Hepatocyte (in vitro differentiated cells): ENCODE measurements around the gene SCG3.

Experiments used
- CTCF ChIP-seq: fragments of 200-600 bp; sonication (generic); IDR thresholded peaks from 2 replicates; pipeline ENCODE4 v1.5.1; 2016; ENCODE audit warnings: antibody characterized with exemption, mild to moderate bottlenecking; ENCODE audit not compliant: poor library complexity
- EZH2 ChIP-seq: fragments of 200-600 bp; sonication (generic); IDR thresholded peaks from 2 replicates; pipeline ENCODE4 v1.6.1; 2016; ENCODE audit warnings: antibody characterized with exemption, mild to moderate bottlenecking, borderline replicate concordance
- EZH2phosphoT487 ChIP-seq: fragments of 200-600 bp; sonication (generic); IDR thresholded peaks from one replicate; pipeline ENCODE4 v1.6.1; 2018; ENCODE audit warnings: antibody characterized with exemption, mild to moderate bottlenecking, low read depth, moderate library complexity; ENCODE audit not compliant: unreplicated experiment, severe bottlenecking

- TF ChIP-seq CTCF (no peak), EZH2 (no peak), EZH2phosphoT487 (no peak)
Observed at GRCh38 chr15:51731549-51732267, 50.4 kb downstream of the SCG3 start.
